ENCODE measurements around the gene THRAP3.
"Not testable (repeated sequence)": the region's sequence is repeated elsewhere in the genome, so short reads cannot be mapped to it uniquely, and the experiment has no call there.

The THRAP3 gene

GRCh38 chr1:36251794-36252481 is 27.7 kb downstream of the THRAP3 start:
- DNase-seq: no peak

- DNase-seq: not testable (repeated sequence)
These were observed 28.2 kb downstream of the THRAP3 start for GRCh38 chr1:36252482-36252824.

- peak; percentile 78 for DNase-seq
These were observed 29.1 kb downstream of the THRAP3 start for GRCh38 chr1:36253161-36253862.

- no peak for DNase-seq
These were observed 32.5 kb downstream of the THRAP3 start for GRCh38 chr1:36256558-36257374.

GRCh38 chr1:36257375-36257767 is 33.1 kb downstream of the THRAP3 start:
- no peak for DNase-seq

GRCh38 chr1:36258960-36259344 is 34.7 kb downstream of the THRAP3 start:
- no peak for DNase-seq

- DNase-seq: no peak
These were observed 44.7 kb downstream of the THRAP3 start for GRCh38 chr1:36268981-36269380.

- no peak for DNase-seq
These were observed 45.2 kb downstream of the THRAP3 start for GRCh38 chr1:36269408-36269838.

GRCh38 chr1:36273024-36273423 is 48.8 kb downstream of the THRAP3 start:
- DNase-seq: no peak

GRCh38 chr1:36274201-36274600 is 50.0 kb downstream of the THRAP3 start:
- no peak for DNase-seq

GRCh38 chr1:36276688-36277087 is 52.4 kb downstream of the THRAP3 start:
- no peak for DNase-seq

- DNase-seq: peak; percentile 47
These were observed 55.0 kb downstream of the THRAP3 start for GRCh38 chr1:36279110-36279788.

GRCh38 chr1:36279789-36280296 is 55.6 kb downstream of the THRAP3 start:
- no peak for DNase-seq

GRCh38 chr1:36284061-36284460 is 59.8 kb downstream of the THRAP3 start:
- DNase-seq: no peak

GRCh38 chr1:36284517-36284916 is 60.3 kb downstream of the THRAP3 start:
- no peak for DNase-seq

GRCh38 chr1:36285443-36286101 is 61.3 kb downstream of the THRAP3 start:
- DNase-seq: peak; percentile 82

- DNase-seq: no peak
These were observed 62.6 kb downstream of the THRAP3 start for GRCh38 chr1:36286802-36287201.

GRCh38 chr1:36287595-36287994 is 63.4 kb downstream of the THRAP3 start:
- DNase-seq: no peak

- no peak for DNase-seq
These were observed 71.1 kb downstream of the THRAP3 start for GRCh38 chr1:36295390-36295789.

GRCh38 chr1:36297062-36297461 is 72.8 kb downstream of the THRAP3 start:
- no peak for DNase-seq

GRCh38 chr1:36298640-36299039 is 74.4 kb downstream of the THRAP3 start:
- DNase-seq: no peak

GRCh38 chr1:36300526-36300925 is 76.3 kb downstream of the THRAP3 start:
- peak; percentile 41 for DNase-seq
